GM21423 (cell line): ENCODE results near the gene MYPN.
"Not testable (repeated sequence)": the region's sequence is repeated elsewhere in the genome, so short reads cannot be mapped to it uniquely, and the experiment has no call there.

Experiments used
- ATAC-seq: cut with Tn5 transposase; IDR thresholded peaks from one replicate; pipeline ENCODE4 v1.9.1; 2021; ENCODE audit warnings: mild to moderate bottlenecking, moderate library complexity; ENCODE audit not compliant: unreplicated experiment

MYPN gene

GRCh38 chr10:68128015-68128414 is 18.7 kb downstream of the MYPN start:
- ATAC-seq = no peak

GRCh38 chr10:68132391-68132790 is 23.1 kb downstream of the MYPN start:
- no peak for ATAC-seq

GRCh38 chr10:68133523-68133922 is 24.2 kb downstream of the MYPN start:
- no peak for ATAC-seq

- no peak for ATAC-seq
Measured at GRCh38 chr10:68135362-68135761, 26.1 kb downstream of the MYPN start.

GRCh38 chr10:68135922-68136792 is 26.9 kb downstream of the MYPN start:
- no peak for ATAC-seq

- no peak for ATAC-seq
Measured at GRCh38 chr10:68137171-68137570, 27.9 kb downstream of the MYPN start.

GRCh38 chr10:68138526-68138925 is 29.2 kb downstream of the MYPN start:
- no peak for ATAC-seq

GRCh38 chr10:68139448-68140272 is 30.4 kb downstream of the MYPN start:
- ATAC-seq = no peak

GRCh38 chr10:68142761-68143160 is 33.5 kb downstream of the MYPN start:
- no peak for ATAC-seq

GRCh38 chr10:68144709-68145108 is 35.4 kb downstream of the MYPN start:
- ATAC-seq = no peak

- no peak for ATAC-seq
Measured at GRCh38 chr10:68145705-68146104, 36.4 kb downstream of the MYPN start.

GRCh38 chr10:68146133-68146532 is 36.8 kb downstream of the MYPN start:
- no peak for ATAC-seq

GRCh38 chr10:68151453-68151852 is 42.2 kb downstream of the MYPN start:
- ATAC-seq = no peak

- no peak for ATAC-seq
Measured at GRCh38 chr10:68153473-68154210, 44.4 kb downstream of the MYPN start.

GRCh38 chr10:68154211-68154497 is 44.9 kb downstream of the MYPN start:
- no peak for ATAC-seq

- ATAC-seq = no peak
Measured at GRCh38 chr10:68155615-68156210, 46.4 kb downstream of the MYPN start.

- ATAC-seq = no peak
Measured at GRCh38 chr10:68156373-68157185, 47.3 kb downstream of the MYPN start.

- ATAC-seq = not testable (repeated sequence)
Measured at GRCh38 chr10:68157522-68157921, 48.2 kb downstream of the MYPN start.

GRCh38 chr10:68158031-68158430 is 48.7 kb downstream of the MYPN start:
- no peak for ATAC-seq

GRCh38 chr10:68163735-68164134 is 54.4 kb downstream of the MYPN start:
- ATAC-seq = peak; percentile 99
